GM12892 (cell line): ENCODE measurements around the gene OTOP1.
"Not testable (repeated sequence)": the region's sequence is repeated elsewhere in the genome, so short reads cannot be mapped to it uniquely, and the experiment has no call there.

ENCODE experiments used
- POLR2A ChIP-seq: IDR thresholded peaks from 2 replicates; pipeline ENCODE4 v1.6.1; 2011; ENCODE audit warnings: low read depth, low read length, control low read depth
- POLR2AphosphoS5 ChIP-seq: IDR thresholded peaks from 2 replicates; pipeline ENCODE4 v1.6.1; 2011; ENCODE audit warnings: low read depth, low read length, control low read depth
- TAF1 ChIP-seq: IDR thresholded peaks from 2 replicates; pipeline ENCODE4 v1.6.1; 2011; ENCODE audit warnings: low read depth, mild to moderate bottlenecking, control low read depth, low read length, borderline replicate concordance

GRCh38 chr4:4213674-4214073 lies 13.1 kb downstream of the OTOP1 start:
- TF ChIP-seq TAF1, POLR2AphosphoS5, POLR2A: not testable (repeated sequence)
